ENCODE results near the gene LMF1. TPM values are rescaled to one million over a fixed set of nuclear protein-coding genes. Genes with fewer than 3 reads are reported as not detected.

LMF1 gene
- total and polyA plus RNA-seq, 2 of the 4 experiments (the other 2 are of a cell fraction) = 7.7 to 13.1 TPM

- no TSS peak for BruUV-seq (replicated peaks)
- no peak overlapping the region for H3K4ac ChIP-seq (ENCODE audit: low read depth, low read length)
- CTCF ChIA-PET = no interaction called here
- ATAC-seq (ENCODE audit: low read depth) (no peak), DNase-seq (no peak)
- no peaks in the 10 kb centered on the region for H3K27me3 ChIP-seq (ENCODE audit: control insufficient read depth, insufficient read depth, low read length)
- H3K23ac ChIP-seq (ENCODE audit: low read depth, low read length) = no peak overlapping the region
- TF ChIP-seq SMC3 (IDR thresholded peaks at IDR 0.05; ENCODE audit: low read depth, low read length) (no peak), MXI1 (IDR thresholded peaks at IDR 0.05; ENCODE audit: borderline replicate concordance, low read depth, low read length) (no peak), CEBPB (IDR thresholded peaks at IDR 0.05; ENCODE audit: low read depth, low read length) (no peak), CHD1 (IDR thresholded peaks at IDR 0.05; ENCODE audit: low read depth, low read length) (no peak), MAFK (IDR thresholded peaks at IDR 0.05; ENCODE audit: low read depth, low read length) (no peak), NFE2L2 (IDR thresholded peaks at IDR 0.05; ENCODE audit: low read depth, low read length) (no peak), BHLHE40 (IDR thresholded peaks at IDR 0.05; ENCODE audit: low read depth, low read length) (no peak), POLR2A (IDR thresholded peaks at IDR 0.05; ENCODE audit: low read depth, low read length) (no peak), RAD21 (IDR thresholded peaks at IDR 0.05; ENCODE audit: low read length) (no peak), FOS (IDR thresholded peaks at IDR 0.05; ENCODE audit: low read depth, low read length) (no peak), RFX5 (IDR thresholded peaks at IDR 0.05; ENCODE audit: low read depth, low read length) (no peak), MAZ (IDR thresholded peaks at IDR 0.05; ENCODE audit: borderline replicate concordance, low read depth, low read length) (no peak)
- TF ChIP-seq, protein P1, sequence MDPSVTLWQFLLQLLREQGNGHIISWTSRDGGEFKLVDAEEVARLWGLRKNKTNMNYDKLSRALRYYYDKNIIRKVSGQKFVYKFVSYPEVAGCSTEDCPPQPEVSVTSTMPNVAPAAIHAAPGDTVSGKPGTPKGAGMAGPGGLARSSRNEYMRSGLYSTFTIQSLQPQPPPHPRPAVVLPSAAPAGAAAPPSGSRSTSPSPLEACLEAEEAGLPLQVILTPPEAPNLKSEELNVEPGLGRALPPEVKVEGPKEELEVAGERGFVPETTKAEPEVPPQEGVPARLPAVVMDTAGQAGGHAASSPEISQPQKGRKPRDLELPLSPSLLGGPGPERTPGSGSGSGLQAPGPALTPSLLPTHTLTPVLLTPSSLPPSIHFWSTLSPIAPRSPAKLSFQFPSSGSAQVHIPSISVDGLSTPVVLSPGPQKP (IDR thresholded peaks at IDR 0.05; ENCODE audit: borderline replicate concordance, low read depth, low read length) = no peak
- TF ChIP-seq, protein P2, sequence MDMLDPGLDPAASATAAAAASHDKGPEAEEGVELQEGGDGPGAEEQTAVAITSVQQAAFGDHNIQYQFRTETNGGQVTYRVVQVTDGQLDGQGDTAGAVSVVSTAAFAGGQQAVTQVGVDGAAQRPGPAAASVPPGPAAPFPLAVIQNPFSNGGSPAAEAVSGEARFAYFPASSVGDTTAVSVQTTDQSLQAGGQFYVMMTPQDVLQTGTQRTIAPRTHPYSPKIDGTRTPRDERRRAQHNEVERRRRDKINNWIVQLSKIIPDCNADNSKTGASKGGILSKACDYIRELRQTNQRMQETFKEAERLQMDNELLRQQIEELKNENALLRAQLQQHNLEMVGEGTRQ (IDR thresholded peaks at IDR 0.05; ENCODE audit: low read depth, low read length) = no peak
- TF ChIP-seq, protein P3, sequence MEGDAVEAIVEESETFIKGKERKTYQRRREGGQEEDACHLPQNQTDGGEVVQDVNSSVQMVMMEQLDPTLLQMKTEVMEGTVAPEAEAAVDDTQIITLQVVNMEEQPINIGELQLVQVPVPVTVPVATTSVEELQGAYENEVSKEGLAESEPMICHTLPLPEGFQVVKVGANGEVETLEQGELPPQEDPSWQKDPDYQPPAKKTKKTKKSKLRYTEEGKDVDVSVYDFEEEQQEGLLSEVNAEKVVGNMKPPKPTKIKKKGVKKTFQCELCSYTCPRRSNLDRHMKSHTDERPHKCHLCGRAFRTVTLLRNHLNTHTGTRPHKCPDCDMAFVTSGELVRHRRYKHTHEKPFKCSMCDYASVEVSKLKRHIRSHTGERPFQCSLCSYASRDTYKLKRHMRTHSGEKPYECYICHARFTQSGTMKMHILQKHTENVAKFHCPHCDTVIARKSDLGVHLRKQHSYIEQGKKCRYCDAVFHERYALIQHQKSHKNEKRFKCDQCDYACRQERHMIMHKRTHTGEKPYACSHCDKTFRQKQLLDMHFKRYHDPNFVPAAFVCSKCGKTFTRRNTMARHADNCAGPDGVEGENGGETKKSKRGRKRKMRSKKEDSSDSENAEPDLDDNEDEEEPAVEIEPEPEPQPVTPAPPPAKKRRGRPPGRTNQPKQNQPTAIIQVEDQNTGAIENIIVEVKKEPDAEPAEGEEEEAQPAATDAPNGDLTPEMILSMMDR (conservative IDR thresholded peaks at IDR 0.05; ENCODE audit: low read depth, low read length) = no peak
- no peak overlapping the region for H2BK20ac ChIP-seq (ENCODE audit: low read depth, low read length)
- no peak overlapping the region for H2BK5ac ChIP-seq (ENCODE audit: low read depth, low read length, poor library complexity, severe bottlenecking)
- dilution Hi-C loops (cut with HindIII; ENCODE audit: low sequenced_read_pairs, unreplicated experiment) = no loop called here
- H3K18ac ChIP-seq (ENCODE audit: low read depth, low read length) = no peak overlapping the region
- no peak overlapping the region for H2AK9ac ChIP-seq (replicated peaks; ENCODE audit: low read depth, low read length, poor library complexity)
- POLR2A ChIA-PET (ENCODE audit: unreplicated experiment) = no interaction called here
- H3K9me1 ChIP-seq (ENCODE audit: insufficient read depth, low read length) = no peaks in the 10 kb centered on the region
- no peaks in the 10 kb centered on the region for H3K79me1 ChIP-seq (ENCODE audit: low read depth in 1 of 2, low read length in 2 of 2)
- no peaks in the 10 kb centered on the region; the same call in 1 of the 2 replicates for H3K36me3 ChIP-seq (ENCODE audit: control insufficient read depth, insufficient read depth, low read length)
- no peak overlapping the region for H2AFZ ChIP-seq (replicated peaks; ENCODE audit: low read length, poor library complexity)
- no peaks in the 10 kb centered on the region for H4K20me1 ChIP-seq (ENCODE audit: insufficient read depth, low read length)
- H3K56ac ChIP-seq (ENCODE audit: extremely low read depth, insufficient read depth, low read length) = no peak overlapping the region
- no peak overlapping the region for H3K14ac ChIP-seq (replicated peaks; ENCODE audit: low read depth, low read length)
- peaks cover 7% of the 10 kb centered on the region for H3K9me3 ChIP-seq (ENCODE audit: control insufficient read depth, insufficient read depth, low read length)
- no peak overlapping the region for H3K9ac ChIP-seq (ENCODE audit: low read depth, low read length)
- no peak overlapping the region for H3K4me3 ChIP-seq (ENCODE audit: insufficient read depth, low read depth, low read length)
- no peak overlapping the region for H2BK120ac ChIP-seq (ENCODE audit: low read depth, low read length)
- H3K27ac ChIP-seq (ENCODE audit: insufficient read depth, low read length) = no peak overlapping the region
- intact Hi-C loops (cut with micrococcal nuclease) = no loop called here
- H4K8ac ChIP-seq (ENCODE audit: low read depth in 2 of 2, low read length in 2 of 2) = no peak overlapping the region
- no peak overlapping the region for H4K91ac ChIP-seq (ENCODE audit: insufficient read depth, low read depth, low read length)
- no peaks in the 10 kb centered on the region for H3K4me1 ChIP-seq (ENCODE audit: control insufficient read depth, insufficient read depth, low read length)
- no peak overlapping the region for H2AK5ac ChIP-seq (ENCODE audit: low read depth, low read length)
- 100% methylated on average over 2 of the region's 27 CpGs; no CpG with 5 or more reads in 1 of the 2 experiments for WGBS, 2 experiments (ENCODE audit: extremely low coverage in 2 of 2, insufficient read length in 1 of 2)
- H2BK15ac ChIP-seq (ENCODE audit: low read depth, low read length) = no peak overlapping the region
- no peak overlapping the region for H3K4me2 ChIP-seq (ENCODE audit: low read depth, low read length)
- in situ Hi-C loops (cut with MboI; ENCODE audit: low sequenced_read_pairs) = no loop called here
- no peak overlapping the region for H4K5ac ChIP-seq (ENCODE audit: low read depth, low read length)
Measured at GRCh38 chr16:939311-939710, 31.5 kb downstream of the LMF1 start.
